SJCRH30 (cell line): ENCODE data around the gene TAF5. TPM values are rescaled to one million over a fixed set of nuclear protein-coding genes. Genes with fewer than 3 reads are reported as not detected.

Source experiments
- DNase-seq, 2 experiments: peaks; one replicate each; pipeline ENCODE4 v3.0.0-alpha.2; 2015 to 2020
- H3K27ac ChIP-seq: fragments of 250-450 bp; sonication (Bioruptor Pico); 2 replicates; pipeline ENCODE4 v1.5.1; 2020; ENCODE audit warnings: mild to moderate bottlenecking, moderate library complexity
- H3K27me3 ChIP-seq: fragments of 250-450 bp; sonication (Bioruptor Pico); 2 replicates; pipeline ENCODE4 v1.5.1; 2020; ENCODE audit warnings: mild to moderate bottlenecking, moderate library complexity
- H3K36me3 ChIP-seq: fragments of 250-450 bp; sonication (Bioruptor Pico); 2 replicates; pipeline ENCODE4 v1.5.1; 2020; ENCODE audit warnings: mild to moderate bottlenecking, moderate library complexity
- H3K4me1 ChIP-seq: fragments of 250-450 bp; sonication (Bioruptor Pico); 2 replicates; pipeline ENCODE4 v1.5.1; 2020; ENCODE audit warnings: mild to moderate bottlenecking, moderate library complexity
- H3K4me3 ChIP-seq: fragments of 250-450 bp; sonication (Bioruptor Pico); 2 replicates; pipeline ENCODE4 v1.5.1; 2020; ENCODE audit warnings: mild to moderate bottlenecking, moderate library complexity
- H3K9me3 ChIP-seq: fragments of 250-450 bp; sonication (Bioruptor Pico); replicated peaks from 2 replicates; pipeline ENCODE4 v1.5.1; 2020; ENCODE audit warnings: mild to moderate bottlenecking, moderate library complexity
- total RNA-seq: library from RNA; depleted of rRNA; stranded (reverse); fragments of >200 nt; shearing (Covaris generic); gene quantifications from 2 replicates; pipeline ENCODE4 v1.2.3, GENCODE V29; 2014; rRNA removed

Gene TAF5
- total RNA-seq, 1 experiment from 2014 or later: 23.2 TPM

DNA sequence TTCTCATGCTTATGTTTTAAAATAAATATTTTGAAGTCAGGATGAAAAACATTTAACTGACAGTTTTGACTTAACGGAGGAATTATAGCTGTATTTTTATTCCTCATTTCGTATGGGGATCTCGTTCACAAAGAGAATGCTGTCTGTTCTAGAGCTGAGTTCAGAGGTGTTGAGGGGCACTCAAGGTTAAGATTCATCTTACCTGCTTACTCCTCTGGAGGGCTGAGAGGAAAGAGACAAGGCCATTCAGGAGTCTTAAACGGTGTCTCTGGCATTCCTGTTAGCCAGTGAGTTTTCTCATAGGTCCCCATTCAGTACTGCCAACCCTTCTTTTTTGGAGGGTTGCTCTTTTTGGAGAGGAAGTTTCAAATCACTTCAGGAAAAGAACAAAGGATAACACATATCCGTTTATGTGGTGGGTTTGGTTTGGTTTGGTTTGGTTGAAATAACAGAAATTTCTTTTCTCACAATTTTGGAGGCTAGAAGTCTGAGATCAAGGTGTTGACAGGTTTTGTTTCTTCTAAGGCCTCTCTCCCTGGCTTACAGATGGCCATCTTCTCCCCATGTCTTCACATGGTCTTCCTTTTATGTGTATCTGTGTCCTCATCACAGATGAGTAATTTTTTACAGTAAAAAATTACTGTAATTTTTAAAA, 61.3 kb downstream of the TAF5 start:
- H3K9me3 ChIP-seq: no peaks in the 10 kb centered on the region
- H3K4me3 ChIP-seq: no peak overlapping the region
- H3K4me1 ChIP-seq: no peaks in the 10 kb centered on the region
- no peaks in the 10 kb centered on the region for H3K27me3 ChIP-seq
- H3K27ac ChIP-seq: no peak overlapping the region
- peaks cover 96% of the 10 kb centered on the region for H3K36me3 ChIP-seq
- DNase-seq: no peak

DNA sequence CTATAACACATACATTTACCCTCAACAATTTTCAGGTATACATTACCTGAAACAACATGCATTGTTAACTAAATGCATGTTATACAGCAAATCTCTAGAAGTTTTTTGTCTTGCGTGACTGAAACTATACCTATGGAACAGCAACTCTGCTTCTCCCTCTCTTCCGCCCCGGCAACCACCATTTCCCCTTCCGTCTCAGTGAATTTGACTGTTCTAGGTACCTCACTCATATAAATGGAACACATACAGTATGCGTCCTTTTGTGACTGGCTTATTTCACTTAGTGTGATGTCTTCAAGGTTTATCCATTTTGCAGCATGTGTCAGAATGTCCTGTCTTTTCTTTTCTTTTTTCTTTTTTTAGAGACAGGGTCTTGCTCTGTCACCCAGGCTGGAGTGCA, 61.9 kb downstream of the TAF5 start:
- DNase-seq: no peak

DNA sequence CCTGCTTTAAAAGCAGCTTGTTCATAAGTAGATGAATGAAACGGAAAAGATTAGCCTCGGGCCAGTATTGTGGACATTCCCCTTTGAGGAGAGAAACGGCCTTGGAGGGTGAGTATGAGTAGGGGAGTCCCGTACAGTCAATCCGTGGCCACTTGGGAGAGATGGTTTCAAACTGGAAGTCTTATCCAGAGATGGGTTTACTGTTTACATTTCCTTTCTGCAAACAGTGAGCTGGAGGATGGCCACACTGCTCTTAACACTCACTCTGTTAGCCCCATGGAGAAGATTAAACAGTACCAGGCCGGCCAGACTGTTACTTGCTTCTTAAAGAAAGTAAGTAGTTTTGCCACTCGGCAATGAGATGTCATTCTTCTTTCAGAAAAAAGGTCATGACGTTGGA, 64.1 kb downstream of the TAF5 start:
- no peaks in the 10 kb centered on the region for H3K4me1 ChIP-seq
- H3K27me3 ChIP-seq: no peaks in the 10 kb centered on the region
- no peak for DNase-seq
- no peak overlapping the region for H3K4me3 ChIP-seq
- H3K9me3 ChIP-seq: no peaks in the 10 kb centered on the region
- H3K36me3 ChIP-seq: peaks cover 94% of the 10 kb centered on the region
- no peak overlapping the region for H3K27ac ChIP-seq

More for the DNA sequence above, 61.9 kb downstream of the TAF5 start:
- Histone ChIP-seq H3K4me1 (no peaks in the 10 kb centered on the region), H3K27me3 (no peaks in the 10 kb centered on the region), H3K36me3 (peaks cover 96% of the 10 kb centered on the region), H3K4me3 (no peak overlapping the region), H3K9me3 (no peaks in the 10 kb centered on the region), H3K27ac (no peak overlapping the region)

DNA sequence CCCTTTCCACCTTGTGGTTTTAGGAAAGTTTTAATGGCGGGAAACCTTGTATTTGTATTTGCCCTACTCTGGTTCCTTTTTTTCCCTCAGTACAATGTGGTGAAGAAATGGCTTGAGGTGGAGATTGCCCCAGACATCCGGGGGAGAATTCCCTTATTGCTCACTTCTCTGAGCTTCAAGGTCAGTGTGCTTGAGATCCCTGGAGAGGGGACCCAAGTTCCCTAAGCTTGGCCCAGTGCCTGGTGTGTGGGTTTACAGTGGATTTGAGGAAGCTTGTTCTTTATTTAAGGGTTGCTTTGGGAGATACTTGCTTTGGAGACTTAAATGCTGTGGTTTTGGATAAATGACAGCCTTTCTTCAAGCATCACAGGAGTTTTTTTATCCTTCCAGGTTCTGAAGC, 66.1 kb downstream of the TAF5 start:
- Histone ChIP-seq H3K27ac (no peak overlapping the region), H3K27me3 (no peaks in the 10 kb centered on the region), H3K4me3 (no peak overlapping the region), H3K36me3 (peaks cover 94% of the 10 kb centered on the region), H3K9me3 (no peaks in the 10 kb centered on the region), H3K4me1 (peaks cover 4% of the 10 kb centered on the region; the same call in 1 of the 2 replicates)
- no peak for DNase-seq

Other genes with a start within 250 kb of the TAF5 start
- gene NT5C2, start 174.7 kb upstream of the TAF5 start, total RNA-seq: 77.0 and 78.4 TPM in 2 replicates
- not detected in 2 replicates for gene RPEL1, start 122.1 kb upstream of the TAF5 start, total RNA-seq
- not detected in 2 replicates for gene INA, start 90.8 kb upstream of the TAF5 start, total RNA-seq
- 25.0 and 28.9 TPM in 2 replicates for gene PCGF6, start 16.8 kb upstream of the TAF5 start, total RNA-seq
- gene ATP5MK, start 28.5 kb downstream of the TAF5 start, total RNA-seq: 307 and 321 TPM in 2 replicates
- gene PDCD11, start 28.6 kb downstream of the TAF5 start, total RNA-seq: 76.1 and 80.0 TPM in 2 replicates
- gene CALHM2, start 84.4 kb downstream of the TAF5 start, total RNA-seq: 34.8 and 35.0 TPM in 2 replicates
- gene CALHM1, start 90.9 kb downstream of the TAF5 start, total RNA-seq: 0.02 and 0.13 TPM in 2 replicates
- gene CALHM3, start 111.3 kb downstream of the TAF5 start, total RNA-seq: not detected in 2 replicates
- gene NEURL1, start 125.7 kb downstream of the TAF5 start, total RNA-seq: 2.6 and 4.1 TPM in 2 replicates